Spleen (tissue), 11 donors: ENCODE results near the gene CBLL1. TPM values are rescaled to one million over a fixed set of nuclear protein-coding genes. Genes with fewer than 3 reads are reported as not detected.

ENCODE experiments used
- DNase-seq: peaks from one replicate; pipeline ENCODE4 v3.0.0-alpha.2; 2020
- H3K27ac ChIP-seq, 8 donors: fragments of 200-600 bp; sonication (generic) in 7 of 8; 1 replicate in 4 of 8; 2 replicates in 4 of 8; pipeline versions ENCODE4 v1.5.0 to v1.8.0; 2016 to 2021; ENCODE audit warnings: inconsistent platforms in 4 of 8, mild to moderate bottlenecking in 4 of 8, moderate library complexity in 1 of 8
- H3K27me3 ChIP-seq, 7 donors: fragments of 200-600 bp; sonication (generic) in 6 of 7; replicated peaks in 1 of 7; 1 replicate in 4 of 7; 2 replicates in 3 of 7; pipeline versions ENCODE4 v1.5.0 to v1.8.0; 2016 to 2021; ENCODE audit warnings: inconsistent platforms in 3 of 7, mild to moderate bottlenecking in 1 of 7
- H3K36me3 ChIP-seq, 6 donors: fragments of 200-600 bp; sonication (generic) in 5 of 6; 1 replicate in 4 of 6; 2 replicates in 2 of 6; pipeline versions ENCODE4 v1.5.0 to v1.8.0; 2016 to 2021; ENCODE audit warnings: inconsistent platforms in 2 of 6
- H3K4me1 ChIP-seq, 6 donors: fragments of 200-600 bp; sonication (generic) in 5 of 6; 1 replicate in 3 of 6; 2 replicates in 3 of 6; pipeline versions ENCODE4 v1.5.0 to v1.8.0; 2016 to 2021; ENCODE audit warnings: inconsistent platforms in 3 of 6
- H3K4me3 ChIP-seq, 8 donors: fragments of 200-600 bp; sonication (generic) in 7 of 8; 1 replicate in 4 of 8; 2 replicates in 4 of 8; pipeline versions ENCODE4 v1.5.0 to v1.8.0; 2016 to 2021; ENCODE audit warnings: inconsistent platforms in 4 of 8, mild to moderate bottlenecking in 4 of 8, moderate library complexity in 2 of 8
- H3K9me3 ChIP-seq, 8 donors: fragments of 200-600 bp; sonication (generic) in 7 of 8; 1 replicate in 4 of 8; 2 replicates in 4 of 8; pipeline versions ENCODE4 v1.5.0 to v1.8.0; 2016 to 2021; ENCODE audit warnings: inconsistent platforms in 4 of 8
- CTCF ChIP-seq, 11 experiments: fragments of 200-600 bp in 7 of 11; fragments of 450-650 bp in 4 of 11; sonication (generic) in 4 of 11; IDR thresholded peaks in 8 of 11; conservative IDR thresholded peaks in 3 of 11; 1 replicate in 7 of 11; 2 replicates in 4 of 11; pipeline versions ENCODE4 v1.4.0 to v1.8.0; 2016 to 2021; ENCODE audit warnings: antibody characterized with exemption in 11 of 11, inconsistent platforms in 4 of 11, mild to moderate bottlenecking in 1 of 11
- POLR2A ChIP-seq, 3 donors: fragments of 450-650 bp; IDR thresholded peaks; one replicate each; pipeline ENCODE4 v1.5.1; 2017; ENCODE audit warnings: antibody characterized with exemption in 3 of 3, mild to moderate bottlenecking in 1 of 3
- POLR2AphosphoS5 ChIP-seq, 3 donors: sonication (generic); formaldehyde crosslinking; IDR thresholded peaks; one replicate each; pipeline ENCODE4 v1.5.1; 2017; ENCODE audit warnings: antibody characterized with exemption in 3 of 3
- WGBS, 5 donors: extraction: QIAGEN DNeasy Blood & Tissue Kit in 3 of 5; methylation state at CpG; one replicate each; pipeline versions ENCODE4 v1.1.5 to v1.1.7; 2013 to 2018; 5-methylcytosine and 5-hydroxymethylcytosine counted together
- intact Hi-C: fragments of 100-400 bp; cut with DNase I; formaldehyde crosslinking; loops from one replicate; pipeline ENCODE4 v1.15.0; 2023; ENCODE audit warnings: low total_unique reads
- polyA plus RNA-seq, 3 donors: library from polyadenylated mRNA; stranded (reverse); fragments of 200-250 nt; gene quantifications; one replicate each; pipeline ENCODE4 v1.2.1, GENCODE V29; 2013
- total RNA-seq, 7 donors: library from RNA; depleted of rRNA in 3 of 7; stranded (reverse); fragments of >200 nt in 3 of 7; fragmentation: NEBNext Ultra II Directional in 4 of 7; extraction: Animal tissue kit (Norgen Biotek cat#: 25700) in 4 of 7; gene quantifications; one replicate each; pipeline versions ENCODE4 v1.1.0 to v1.2.1, GENCODE V29; 2016 to 2021
- donor health status: healthy with polysubstance abuse.
- donor health status: DM: no; HTN: no; CAD: no; lungs with moderate emphysema.
- donor health status: DM: no; HTN: no; CAD: no.
- donor health status: Bipolar disorder and iron deficiency.
- donor health status: healthy.
- donor health status: DM: no; HTN: no; CAD: no.
- donor health status: DM: yes; HTN: yes; CAD: no.

Gene CBLL1
- total and polyA plus RNA-seq, 10 donors: 5.4 to 41.0 (median 31.1) TPM

- Histone ChIP-seq H3K36me3 (no peaks in the 10 kb centered on the region), H3K4me3 (peak overlapping the region; percentile 77 to 89 (median 84)), H3K27me3 (no peaks in the 10 kb centered on the region), H3K9me3 (no peaks in the 10 kb centered on the region), H3K4me1 (peaks cover 37 to 48% (median 43%) of the 10 kb centered on the region in 6 donors), H3K27ac (peak overlapping the region; percentile 93 to 99 (median 98))
- peak; percentile 93 for DNase-seq
- WGBS, 5 donors: 12 to 14% (median 13%) methylated on average over 28 to 29 of the region's 29 CpGs
- intact Hi-C loops: loop anchor here (10.0 kb wide), 1 partner anchor 132 kb away; no protein-coding TSS in a partner anchor
- TF ChIP-seq POLR2A (IDR thresholded peaks at IDR 0.05) (no peak), POLR2AphosphoS5 (IDR thresholded peaks at IDR 0.05) (peak in 1 of 3 donors; percentile 3), CTCF (IDR thresholded peaks at IDR 0.05 in 8 of 11, conservative IDR thresholded peaks at IDR 0.05 in 3 of 11) (no peak)
Observed at GRCh38 chr7:107742678-107743566, 1.0 kb upstream of the CBLL1 start.

GRCh38 chr7:107744345-107744750 is 406 bp downstream of the CBLL1 start:
- TF ChIP-seq POLR2AphosphoS5 (IDR thresholded peaks at IDR 0.05) (no peak), CTCF (IDR thresholded peaks at IDR 0.05 in 8 of 11, conservative IDR thresholded peaks at IDR 0.05 in 3 of 11) (no peak), POLR2A (IDR thresholded peaks at IDR 0.05) (no peak)
- intact Hi-C loops: loop anchor here (10.0 kb wide), 1 partner anchor 130 kb away; no protein-coding TSS in a partner anchor

GRCh38 chr7:107746006-107746405 is 2.1 kb downstream of the CBLL1 start:
- H3K27ac ChIP-seq: peak overlapping the region in 2 of 8 donors; percentile 2 to 9

More at GRCh38 chr7:107744345-107744750, 406 bp downstream of the CBLL1 start:
- Histone ChIP-seq H3K36me3 (peaks cover 0 to 13% (median 6%) of the 10 kb centered on the region in 6 donors), H3K27ac (peak overlapping the region; percentile 93 to 99 (median 98)), H3K4me3 (peak overlapping the region; percentile 77 to 89 (median 84)), H3K9me3 (no peaks in the 10 kb centered on the region), H3K4me1 (peaks cover 45 to 62% (median 49%) of the 10 kb centered on the region in 6 donors), H3K27me3 (no peaks in the 10 kb centered on the region)
- WGBS, 5 donors: 0 to 1% (median 0%) methylated on average over 16 to 22 of the region's 22 CpGs
- no peak for DNase-seq

More at GRCh38 chr7:107746006-107746405, 2.1 kb downstream of the CBLL1 start:
- WGBS, 5 donors: 66 to 75% (median 71%) methylated on average over 3 of the region's 3 CpGs
- Histone ChIP-seq H3K9me3 (no peaks in the 10 kb centered on the region), H3K4me3 (peak overlapping the region in 3 of 8 donors; percentile 78 to 86 (median 83)), H3K36me3 (peaks cover 0 to 30% (median 20%) of the 10 kb centered on the region in 6 donors), H3K27me3 (no peaks in the 10 kb centered on the region), H3K4me1 (peaks cover 45 to 75% (median 49%) of the 10 kb centered on the region in 6 donors)
- DNase-seq: no peak
- intact Hi-C loops: loop anchor here (10.0 kb wide), 1 partner anchor 129 kb away; no protein-coding TSS in a partner anchor
- TF ChIP-seq POLR2AphosphoS5 (IDR thresholded peaks at IDR 0.05) (no peak), POLR2A (IDR thresholded peaks at IDR 0.05) (no peak), CTCF (IDR thresholded peaks at IDR 0.05 in 8 of 11, conservative IDR thresholded peaks at IDR 0.05 in 3 of 11) (no peak)
